ENCODE data around the gene COG7. TPM values are rescaled to one million over a fixed set of nuclear protein-coding genes. Genes with fewer than 3 reads are reported as not detected.

The COG7 gene
- total RNA-seq, 1 experiment from 2014 or later = 17.9 TPM

- H4K91ac ChIP-seq (ENCODE audit: insufficient read length, low read depth, low read length) = no peak overlapping the region
- H3K9me3 ChIP-seq (ENCODE audit: control insufficient read depth, low read depth, low read length) = no peaks in the 10 kb centered on the region
- no peak overlapping the region for H2BK20ac ChIP-seq (ENCODE audit: low read depth, low read length, poor library complexity, severe bottlenecking)
- TF ChIP-seq, protein P1, sequence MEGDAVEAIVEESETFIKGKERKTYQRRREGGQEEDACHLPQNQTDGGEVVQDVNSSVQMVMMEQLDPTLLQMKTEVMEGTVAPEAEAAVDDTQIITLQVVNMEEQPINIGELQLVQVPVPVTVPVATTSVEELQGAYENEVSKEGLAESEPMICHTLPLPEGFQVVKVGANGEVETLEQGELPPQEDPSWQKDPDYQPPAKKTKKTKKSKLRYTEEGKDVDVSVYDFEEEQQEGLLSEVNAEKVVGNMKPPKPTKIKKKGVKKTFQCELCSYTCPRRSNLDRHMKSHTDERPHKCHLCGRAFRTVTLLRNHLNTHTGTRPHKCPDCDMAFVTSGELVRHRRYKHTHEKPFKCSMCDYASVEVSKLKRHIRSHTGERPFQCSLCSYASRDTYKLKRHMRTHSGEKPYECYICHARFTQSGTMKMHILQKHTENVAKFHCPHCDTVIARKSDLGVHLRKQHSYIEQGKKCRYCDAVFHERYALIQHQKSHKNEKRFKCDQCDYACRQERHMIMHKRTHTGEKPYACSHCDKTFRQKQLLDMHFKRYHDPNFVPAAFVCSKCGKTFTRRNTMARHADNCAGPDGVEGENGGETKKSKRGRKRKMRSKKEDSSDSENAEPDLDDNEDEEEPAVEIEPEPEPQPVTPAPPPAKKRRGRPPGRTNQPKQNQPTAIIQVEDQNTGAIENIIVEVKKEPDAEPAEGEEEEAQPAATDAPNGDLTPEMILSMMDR (conservative IDR thresholded peaks at IDR 0.05) = no peak
- DNase-seq = no peak
- H2BK120ac ChIP-seq (ENCODE audit: low read depth, low read length, poor library complexity, severe bottlenecking) = no peak overlapping the region
- Mint-ChIP-seq H3K4me1 (no peaks in the 10 kb centered on the region), H3K27me3 (ENCODE audit: low read depth) (no peaks in the 10 kb centered on the region; the same call in 1 of the 2 replicates), H3K36me3 (ENCODE audit: insufficient read depth in 1 of 3, low read depth in 3 of 3) (no peaks in the 10 kb centered on the region; a peak in 1 of 7 replicates), H3K27ac (no peak overlapping the region; a peak in 1 of 7 replicates), H3K9me3 (peaks cover 0 to 6% of the 10 kb centered on the region in 2 experiments; a peak in 2 of 5 replicates), H3K4me3 (no peak overlapping the region)
- no peak overlapping the region for H2BK15ac ChIP-seq (ENCODE audit: low read depth, low read length)
- H4K8ac ChIP-seq (replicated peaks; ENCODE audit: insufficient read length, low read depth, low read length) = no peak overlapping the region
- no peak overlapping the region for H3K23ac ChIP-seq (ENCODE audit: insufficient read length, low read depth, low read length)
- H3T11ph ChIP-seq (ENCODE audit: low read length) = no peak overlapping the region
- H3K4me2 ChIP-seq (ENCODE audit: insufficient read depth, insufficient read length, low read length) = no peak overlapping the region
- H4K20me1 ChIP-seq (ENCODE audit: control insufficient read depth, insufficient read depth, insufficient read length) = no peaks in the 10 kb centered on the region
- no peak overlapping the region for H3K18ac ChIP-seq (ENCODE audit: insufficient read length, low read depth, low read length)
- no CpG with 5 or more reads among the region's 9 CpGs for WGBS (ENCODE audit: extremely low coverage, insufficient read length, low lambda C conversion rate)
- no peak overlapping the region for H3K27ac ChIP-seq (ENCODE audit: insufficient read length, low read depth, low read length)
- no peak overlapping the region for H2BK12ac ChIP-seq (ENCODE audit: insufficient read length, low read depth, low read length)
- H3K9ac ChIP-seq (ENCODE audit: extremely low read depth, insufficient read length, low read length) = no peak overlapping the region
- H3K4me1 ChIP-seq (ENCODE audit: insufficient read depth, low read length) = no peaks in the 10 kb centered on the region
- H3K79me1 ChIP-seq (ENCODE audit: insufficient read depth, low read depth, low read length, poor library complexity, severe bottlenecking) = no peaks in the 10 kb centered on the region
- H4K5ac ChIP-seq (ENCODE audit: insufficient read length, low read depth, low read length) = no peak overlapping the region
- no peak overlapping the region for H2AK5ac ChIP-seq (ENCODE audit: insufficient read length, low read length)
- no peaks in the 10 kb centered on the region for H3K23me2 ChIP-seq (ENCODE audit: insufficient read length, low read depth, low read length, poor library complexity, severe bottlenecking)
- H3K14ac ChIP-seq (ENCODE audit: insufficient read depth, low read length) = no peak overlapping the region
- H3K27me3 ChIP-seq (ENCODE audit: insufficient read depth, low read length) = no peaks in the 10 kb centered on the region
- H3K79me2 ChIP-seq (ENCODE audit: insufficient read depth, low read length) = no peaks in the 10 kb centered on the region
- H2BK5ac ChIP-seq (ENCODE audit: insufficient read length, low read length) = no peak overlapping the region
- H3K56ac ChIP-seq (ENCODE audit: insufficient read length, low read depth, low read length) = no peak overlapping the region
- no peak overlapping the region for H2AFZ ChIP-seq (ENCODE audit: low read length)
- no peak overlapping the region for H3K4ac ChIP-seq (ENCODE audit: low read depth, low read length)
These were observed 98.7 kb downstream of the COG7 start for GRCh38 chr16:23354246-23354645.

Measured in H9 (cell line).